Ishikawa (cell line): ENCODE measurements around the gene SLCO2A1.

Experiments used
- CEBPB ChIP-seq: IDR thresholded peaks from 2 replicates; pipeline ENCODE4 v1.6.1; 2012
- CREB1 ChIP-seq: IDR thresholded peaks from 2 replicates; pipeline ENCODE4 v1.6.1; 2012; ENCODE audit warnings: low read depth
- EGR1 ChIP-seq: IDR thresholded peaks from 2 replicates; pipeline ENCODE4 v1.6.1; 2012
- EP300 ChIP-seq: IDR thresholded peaks from 2 replicates; pipeline ENCODE4 v1.6.1; 2012; ENCODE audit warnings: borderline replicate concordance
- FOXM1 ChIP-seq: IDR thresholded peaks from 2 replicates; pipeline ENCODE4 v1.6.1; 2012; ENCODE audit warnings: low read depth, borderline replicate concordance
- MAX ChIP-seq: IDR thresholded peaks from 2 replicates; pipeline ENCODE4 v1.6.1; 2012
- NFIC ChIP-seq: IDR thresholded peaks from 2 replicates; pipeline ENCODE4 v1.6.1; 2012
- RAD21 ChIP-seq: IDR thresholded peaks from 2 replicates; pipeline ENCODE4 v1.6.1; 2012; ENCODE audit warnings: low read depth
- TAF1 ChIP-seq: IDR thresholded peaks from 2 replicates; pipeline ENCODE4 v1.6.1; 2012; ENCODE audit warnings: low read depth, mild to moderate bottlenecking
- TCF12 ChIP-seq: IDR thresholded peaks from 2 replicates; pipeline ENCODE4 v1.6.1; 2012; ENCODE audit warnings: low read depth
- TEAD4 ChIP-seq: IDR thresholded peaks from 2 replicates; pipeline ENCODE4 v1.6.1; 2012
- USF1 ChIP-seq: IDR thresholded peaks from 2 replicates; pipeline ENCODE4 v1.6.1; 2012
- YY1 ChIP-seq: IDR thresholded peaks from 2 replicates; pipeline ENCODE4 v1.6.1; 2012; ENCODE audit warnings: low read depth
- ZBTB7A ChIP-seq: IDR thresholded peaks from 2 replicates; pipeline ENCODE4 v1.6.1; 2012; ENCODE audit warnings: low read depth
- TF ChIP-seq, protein P1 (sequence below): IDR thresholded peaks from 2 replicates; pipeline ENCODE4 v1.6.1; 2012; ENCODE audit warnings: low read depth, mild to moderate bottlenecking

Gene SLCO2A1

GRCh38 chr3:134003066-134003465, 26.7 kb downstream of the SLCO2A1 start:
- TF ChIP-seq CREB1 (no peak), EP300 (no peak), NFIC (no peak), USF1 (no peak), FOXM1 (no peak), TEAD4 (no peak), TCF12 (no peak), EGR1 (no peak), CEBPB (no peak), RAD21 (no peak), MAX (no peak), TAF1 (no peak), YY1 (no peak), ZBTB7A (no peak)
- TF ChIP-seq, protein P1, sequence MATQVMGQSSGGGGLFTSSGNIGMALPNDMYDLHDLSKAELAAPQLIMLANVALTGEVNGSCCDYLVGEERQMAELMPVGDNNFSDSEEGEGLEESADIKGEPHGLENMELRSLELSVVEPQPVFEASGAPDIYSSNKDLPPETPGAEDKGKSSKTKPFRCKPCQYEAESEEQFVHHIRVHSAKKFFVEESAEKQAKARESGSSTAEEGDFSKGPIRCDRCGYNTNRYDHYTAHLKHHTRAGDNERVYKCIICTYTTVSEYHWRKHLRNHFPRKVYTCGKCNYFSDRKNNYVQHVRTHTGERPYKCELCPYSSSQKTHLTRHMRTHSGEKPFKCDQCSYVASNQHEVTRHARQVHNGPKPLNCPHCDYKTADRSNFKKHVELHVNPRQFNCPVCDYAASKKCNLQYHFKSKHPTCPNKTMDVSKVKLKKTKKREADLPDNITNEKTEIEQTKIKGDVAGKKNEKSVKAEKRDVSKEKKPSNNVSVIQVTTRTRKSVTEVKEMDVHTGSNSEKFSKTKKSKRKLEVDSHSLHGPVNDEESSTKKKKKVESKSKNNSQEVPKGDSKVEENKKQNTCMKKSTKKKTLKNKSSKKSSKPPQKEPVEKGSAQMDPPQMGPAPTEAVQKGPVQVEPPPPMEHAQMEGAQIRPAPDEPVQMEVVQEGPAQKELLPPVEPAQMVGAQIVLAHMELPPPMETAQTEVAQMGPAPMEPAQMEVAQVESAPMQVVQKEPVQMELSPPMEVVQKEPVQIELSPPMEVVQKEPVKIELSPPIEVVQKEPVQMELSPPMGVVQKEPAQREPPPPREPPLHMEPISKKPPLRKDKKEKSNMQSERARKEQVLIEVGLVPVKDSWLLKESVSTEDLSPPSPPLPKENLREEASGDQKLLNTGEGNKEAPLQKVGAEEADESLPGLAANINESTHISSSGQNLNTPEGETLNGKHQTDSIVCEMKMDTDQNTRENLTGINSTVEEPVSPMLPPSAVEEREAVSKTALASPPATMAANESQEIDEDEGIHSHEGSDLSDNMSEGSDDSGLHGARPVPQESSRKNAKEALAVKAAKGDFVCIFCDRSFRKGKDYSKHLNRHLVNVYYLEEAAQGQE = no peak

- TF ChIP-seq EP300 (no peak), USF1 (no peak), CREB1 (no peak), CEBPB (no peak), TCF12 (no peak), NFIC (no peak), TEAD4 (no peak), MAX (no peak), FOXM1 (no peak), ZBTB7A (no peak), RAD21 (no peak), YY1 (no peak), TAF1 (no peak), EGR1 (no peak)
- TF ChIP-seq, protein P1 = no peak
Measured at GRCh38 chr3:134002306-134002705, 27.4 kb downstream of the SLCO2A1 start.

- no peak for TF ChIP-seq CREB1
- no peak for TF ChIP-seq EP300
- no peak for TF ChIP-seq TEAD4
- no peak for TF ChIP-seq USF1
- no peak for TF ChIP-seq MAX
- no peak for TF ChIP-seq RAD21
- TF ChIP-seq NFIC = no peak
- TF ChIP-seq YY1 = no peak
- TF ChIP-seq EGR1 = no peak
- no peak for TF ChIP-seq TAF1
- no peak for TF ChIP-seq CEBPB
- TF ChIP-seq FOXM1 = no peak
- no peak for TF ChIP-seq ZBTB7A
- TF ChIP-seq TCF12 = no peak
- TF ChIP-seq, protein P1 = no peak
Measured at GRCh38 chr3:134001251-134001650, 28.5 kb downstream of the SLCO2A1 start.

DNA sequence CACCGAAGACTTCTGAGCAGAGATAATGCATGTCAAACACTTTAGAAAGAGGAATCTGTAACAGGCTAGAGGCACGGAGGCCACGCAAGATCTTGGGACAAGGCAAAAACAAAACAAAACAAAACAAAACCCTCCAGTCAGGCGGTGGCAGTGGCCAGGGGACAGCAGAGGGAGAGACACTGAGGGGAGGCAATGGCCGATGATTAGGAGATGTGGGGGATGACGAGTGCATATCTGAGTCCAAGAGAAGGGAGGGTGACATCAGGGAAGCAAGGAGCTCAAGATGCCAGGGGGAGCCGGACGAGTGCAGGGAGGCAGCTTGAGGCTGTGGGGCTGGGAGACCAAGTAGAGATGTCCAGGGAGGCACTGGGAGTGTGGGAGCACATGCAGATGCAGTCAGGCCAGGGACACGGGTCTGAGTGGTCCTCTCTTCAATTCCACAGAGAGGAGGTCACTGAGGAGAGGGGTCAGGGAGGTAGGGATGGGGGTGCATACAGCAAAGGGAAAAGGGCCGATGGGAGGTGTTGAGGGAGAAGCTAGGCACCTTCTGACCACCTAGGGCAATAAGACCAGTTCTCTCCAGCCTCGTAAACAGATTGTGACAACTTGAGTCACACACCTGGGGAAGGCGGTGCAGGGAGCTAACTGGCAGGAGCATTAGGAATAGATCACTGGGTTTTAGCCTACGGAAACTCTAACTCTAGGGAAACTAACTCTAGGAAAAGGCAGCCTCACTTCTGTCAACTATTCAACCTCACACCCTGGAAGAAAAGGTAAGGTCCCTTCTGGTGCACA, 29.6 kb downstream of the SLCO2A1 start:
- TF ChIP-seq CEBPB (no peak), FOXM1 (no peak), TEAD4 (no peak), USF1 (no peak), CREB1 (no peak), YY1 (no peak), EGR1 (no peak), TAF1 (no peak)
